Endometrium (tissue), 2 donors: ENCODE measurements around the gene PPM1J.
A peak's percentile ranks its signal among the peaks of the same experiment; 100 is the strongest.

Source experiments
- FAIRE-seq: peaks from 2 replicates; lab custom pipeline; 2012; peaks lifted over from hg19 to GRCh38; lab: Jason Lieb, UNC
- donor health status: control.
- donor health status: control.

Gene PPM1J

DNA sequence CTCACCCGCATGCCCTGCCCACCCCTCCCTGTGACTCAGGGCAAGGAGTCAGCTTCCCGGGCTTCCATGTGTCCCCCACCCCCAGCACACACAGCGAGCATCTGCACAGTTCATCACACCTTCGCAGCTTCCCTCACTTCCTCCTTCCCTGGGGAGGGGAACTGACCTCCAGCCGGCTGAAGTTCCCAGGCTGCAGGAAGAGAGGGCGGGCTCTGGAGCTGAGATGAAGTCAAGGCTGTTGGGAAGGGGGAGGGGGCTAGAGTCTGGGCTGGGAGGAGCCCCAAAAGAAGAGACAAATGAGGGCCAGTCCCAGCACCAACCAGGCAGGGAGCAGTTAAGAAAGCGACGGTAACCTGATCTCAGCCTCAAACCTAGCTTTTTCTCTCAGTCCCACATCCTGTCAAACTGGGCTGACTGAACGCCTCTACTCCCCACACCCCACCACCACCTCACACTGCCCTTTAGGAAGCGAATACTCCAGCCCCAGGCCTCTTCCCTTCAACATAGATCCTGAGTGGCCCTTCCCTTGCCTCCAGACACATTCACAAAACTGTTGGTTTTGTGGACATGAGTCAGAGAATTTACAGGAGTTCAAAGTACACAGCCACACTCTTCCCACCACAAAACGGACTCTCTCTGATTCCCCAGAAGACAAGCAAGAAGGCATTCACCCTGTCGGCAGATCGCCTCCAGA is 10.1 kb downstream of the PPM1J start:
- peak; percentile 63 for FAIRE-seq

DNA sequence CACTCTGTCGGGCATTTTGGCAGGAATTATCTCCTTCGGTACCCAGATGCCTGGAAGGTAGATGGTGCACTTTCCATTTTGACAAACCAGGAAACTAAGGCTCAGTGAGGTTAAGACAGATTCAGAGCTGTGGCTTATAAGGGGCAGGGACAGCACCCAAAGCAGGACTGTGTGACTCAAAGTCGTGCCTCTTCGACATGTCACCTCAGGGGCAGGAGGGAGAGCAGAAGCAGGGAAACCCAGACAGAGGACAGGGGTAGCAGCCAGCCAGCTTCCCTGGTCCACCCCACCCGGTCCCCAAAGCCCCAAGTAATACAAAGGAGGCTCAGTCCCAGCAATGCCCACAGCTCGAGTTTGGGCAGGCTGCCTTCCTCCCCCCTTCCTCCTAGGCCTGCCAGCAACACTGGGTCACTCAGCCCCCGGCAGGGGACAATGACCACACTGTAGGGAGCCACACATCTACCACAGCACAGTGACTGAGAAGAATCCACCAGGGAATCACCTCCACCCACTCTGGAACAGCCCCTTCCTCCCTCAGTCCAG is 10.7 kb downstream of the PPM1J start:
- no peak for FAIRE-seq

DNA sequence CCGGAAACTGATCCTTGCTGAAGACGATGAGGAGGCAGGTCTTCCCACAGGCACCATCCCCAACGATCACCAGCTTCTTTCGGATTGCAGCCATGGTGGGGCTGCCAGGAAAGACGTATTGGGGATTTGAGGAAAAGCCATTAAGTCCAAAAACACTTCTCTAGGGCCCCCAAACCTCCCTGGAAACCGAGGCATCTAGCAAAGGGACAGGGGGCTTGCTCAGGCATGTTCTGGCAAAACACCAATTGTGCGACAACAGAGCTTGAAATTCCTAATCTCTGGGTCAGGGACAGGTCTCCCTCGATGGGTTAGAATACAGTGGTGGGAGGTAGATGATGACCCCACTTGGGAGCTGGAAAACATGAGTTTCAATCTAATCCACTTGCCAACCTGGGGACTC is 11.4 kb downstream of the PPM1J start:
- FAIRE-seq, result no peak

DNA sequence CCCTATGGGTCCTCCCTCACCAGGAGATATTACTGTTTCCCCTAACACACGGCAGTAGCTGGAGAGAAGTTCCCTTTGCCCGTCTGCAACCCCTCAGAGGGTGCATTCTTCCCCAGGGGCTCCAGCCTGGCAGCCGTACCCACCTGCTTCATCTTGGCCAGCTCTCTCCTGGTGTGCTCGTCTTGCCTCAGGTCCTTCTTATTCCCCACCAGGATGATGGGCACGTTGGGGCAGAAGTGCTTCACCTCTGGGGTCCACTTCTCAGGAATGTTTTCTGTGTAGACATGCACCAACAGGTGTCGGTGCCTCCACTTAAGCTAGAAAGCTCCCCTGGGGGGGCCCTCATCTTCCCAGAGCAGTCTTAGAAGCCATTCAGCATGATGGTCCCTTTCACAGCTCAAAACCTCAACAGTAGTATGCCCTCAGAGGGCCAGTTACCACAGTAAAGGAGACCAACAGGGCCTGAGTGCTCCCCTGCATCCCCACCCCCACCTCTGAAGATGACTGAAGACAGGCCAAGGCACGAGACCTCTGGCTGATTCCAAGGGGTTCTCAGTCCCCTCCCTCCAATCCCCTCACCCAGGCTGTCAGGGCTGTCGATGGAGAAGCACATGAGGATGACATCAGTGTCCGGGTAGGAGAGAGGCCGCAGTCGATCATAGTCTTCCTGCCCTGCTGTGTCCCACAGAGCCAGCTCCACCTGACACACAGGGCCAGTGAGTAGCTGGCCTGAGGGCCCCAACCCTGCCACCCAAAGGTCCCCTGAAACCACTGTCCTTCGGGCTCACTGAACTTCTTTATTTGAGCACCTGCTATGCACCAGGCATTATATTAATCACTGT is 12.5 kb downstream of the PPM1J start:
- FAIRE-seq, result no peak

GRCh38 chr1:112702067-112702395 is 13.1 kb downstream of the PPM1J start:
- FAIRE-seq, result no peak

- no peak for FAIRE-seq
These were observed 13.7 kb downstream of the PPM1J start for GRCh38 chr1:112701227-112702066.

GRCh38 chr1:112700290-112701226 is 14.6 kb downstream of the PPM1J start:
- FAIRE-seq, result no peak

DNA sequence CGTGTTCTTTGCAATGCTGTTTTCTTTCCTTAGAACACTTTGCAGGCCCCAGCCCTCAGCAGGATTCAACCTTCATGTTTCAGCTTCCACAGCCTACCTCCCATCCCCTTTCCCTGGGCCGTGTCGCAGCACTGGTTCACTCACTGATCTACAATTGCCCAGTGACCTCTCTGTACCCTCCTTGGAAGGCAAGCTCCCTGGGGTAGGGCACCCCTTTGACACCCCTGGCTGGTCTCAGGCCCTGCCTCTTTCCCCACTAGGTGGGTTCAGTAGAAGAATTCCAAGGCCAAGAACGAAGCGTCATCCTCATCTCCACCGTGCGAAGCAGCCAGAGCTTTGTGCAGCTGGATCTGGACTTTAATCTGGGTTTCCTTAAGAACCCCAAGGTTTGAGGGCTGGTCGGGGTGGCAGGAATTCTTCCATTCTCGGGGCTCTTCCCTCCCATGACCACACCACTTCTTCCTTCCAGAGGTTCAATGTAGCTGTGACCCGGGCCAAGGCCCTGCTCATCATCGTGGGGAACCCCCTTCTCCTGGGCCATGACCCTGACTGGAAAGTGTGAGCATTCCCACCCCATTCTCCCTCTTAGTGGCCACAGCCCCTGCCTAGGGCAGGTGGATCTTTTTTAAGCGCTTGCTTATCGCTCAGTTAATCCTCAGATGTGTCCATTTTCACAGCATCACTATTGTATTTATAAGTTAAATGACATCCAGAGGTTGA is 15.5 kb downstream of the PPM1J start:
- FAIRE-seq, result no peak

GRCh38 chr1:112698366-112699310 is 16.5 kb downstream of the PPM1J start:
- no peak for FAIRE-seq

DNA sequence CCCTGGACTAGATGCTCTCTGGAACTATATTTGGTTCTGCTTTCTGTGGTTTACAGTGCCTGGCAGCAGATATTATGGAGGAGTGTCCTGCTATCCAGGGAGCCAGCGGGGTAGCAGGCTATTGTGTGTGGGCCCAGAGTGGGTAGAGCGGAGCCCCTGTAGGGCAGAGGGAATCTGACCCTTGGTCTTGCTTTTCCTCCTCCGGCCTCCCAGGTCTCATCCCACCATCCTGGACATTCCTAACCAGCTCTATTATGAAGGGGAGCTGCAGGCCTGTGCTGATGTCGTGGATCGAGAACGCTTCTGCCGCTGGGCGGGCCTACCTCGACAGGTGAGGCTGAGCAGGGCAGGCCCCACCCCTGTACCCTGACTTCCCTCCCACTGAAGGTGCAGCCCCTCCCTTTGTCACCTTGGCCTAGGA is 17.3 kb downstream of the PPM1J start:
- no peak for FAIRE-seq

GRCh38 chr1:112696578-112697314 is 18.4 kb downstream of the PPM1J start:
- no peak for FAIRE-seq

- FAIRE-seq, result no peak
These were observed 19.9 kb downstream of the PPM1J start for GRCh38 chr1:112695276-112695675.

DNA sequence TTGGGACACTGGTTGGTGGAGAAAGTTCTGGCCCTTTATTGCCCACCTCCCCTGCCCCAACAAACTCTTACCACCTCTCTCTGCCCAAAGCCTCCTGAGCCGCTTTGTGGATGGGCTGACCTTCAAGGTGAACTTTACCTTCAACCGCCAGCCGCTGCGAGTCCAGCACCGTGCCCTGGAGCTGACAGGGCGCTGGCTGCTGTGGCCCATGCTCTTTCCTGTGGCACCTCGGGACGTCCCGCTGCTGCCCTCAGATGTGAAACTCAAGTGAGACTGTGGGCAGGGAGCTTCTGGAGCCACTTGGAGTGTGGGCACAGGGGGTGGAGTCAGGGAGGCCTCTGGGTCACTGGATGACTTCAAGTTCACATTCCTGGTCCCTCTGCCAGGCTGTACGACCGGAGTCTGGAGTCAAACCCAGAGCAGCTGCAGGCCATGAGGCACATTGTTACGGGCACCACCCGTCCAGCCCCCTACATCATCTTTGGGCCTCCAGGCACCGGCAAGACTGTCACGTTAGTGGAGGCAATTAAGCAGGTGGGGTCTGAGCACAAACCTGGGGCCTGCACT is 20.7 kb downstream of the PPM1J start:
- FAIRE-seq, result no peak

GRCh38 chr1:112693821-112694220 is 21.3 kb downstream of the PPM1J start:
- no peak for FAIRE-seq

GRCh38 chr1:112692681-112693080 is 22.5 kb downstream of the PPM1J start:
- no peak for FAIRE-seq

DNA sequence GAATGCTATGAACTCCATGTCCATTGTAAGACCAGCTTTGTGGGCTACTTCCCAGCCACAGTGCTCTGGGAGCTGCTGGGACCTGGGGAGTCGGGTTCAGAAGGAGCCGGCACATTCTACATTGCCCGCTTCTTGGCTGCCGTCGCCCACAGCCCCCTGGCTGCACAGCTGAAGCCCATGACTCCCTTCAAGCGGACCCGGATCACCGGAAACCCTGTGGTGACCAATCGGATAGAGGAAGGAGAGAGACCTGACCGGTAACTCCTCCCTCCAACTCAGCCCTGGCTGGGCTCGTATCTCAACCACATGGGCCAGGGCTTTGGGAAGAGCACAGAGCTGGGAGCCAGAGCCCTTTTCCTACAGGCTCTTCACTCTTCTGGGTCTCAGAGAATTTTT is 25.3 kb downstream of the PPM1J start:
- no peak for FAIRE-seq

- FAIRE-seq, result no peak
These were observed 25.8 kb downstream of the PPM1J start for GRCh38 chr1:112689196-112689841.

DNA sequence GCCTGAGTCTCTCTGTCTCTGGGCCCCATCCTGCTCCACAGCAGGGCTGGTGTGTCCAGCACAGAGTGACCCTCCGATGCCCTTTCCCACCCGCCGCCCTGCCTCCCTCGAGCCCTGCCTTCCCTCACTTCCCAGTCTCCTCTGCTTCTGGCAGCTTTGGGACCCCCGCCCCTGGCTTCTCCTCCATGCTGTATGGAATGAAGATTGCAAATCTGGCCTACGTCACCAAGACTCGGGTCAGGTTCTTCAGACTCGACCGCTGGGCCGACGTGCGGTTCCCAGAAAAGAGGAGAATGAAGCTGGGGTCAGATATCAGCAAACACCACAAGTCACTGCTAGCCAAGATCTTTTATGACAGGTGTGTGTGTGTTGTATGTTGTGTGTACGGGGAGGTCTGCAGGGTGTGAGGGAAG is 26.3 kb downstream of the PPM1J start:
- FAIRE-seq, result no peak
